ENCODE results near the gene ABHD11.

The ABHD11 gene

GRCh38 chr7:73700581-73701134, 37.9 kb downstream of the ABHD11 start:
- no peak for DNase-seq

- no peak for DNase-seq
These were observed 38.6 kb downstream of the ABHD11 start for GRCh38 chr7:73700069-73700423.

GRCh38 chr7:73699370-73700068, 39.1 kb downstream of the ABHD11 start:
- no peak for DNase-seq

GRCh38 chr7:73698410-73698809, 40.2 kb downstream of the ABHD11 start:
- DNase-seq = no peak

- DNase-seq = no peak
These were observed 42.2 kb downstream of the ABHD11 start for GRCh38 chr7:73696372-73696771.

GRCh38 chr7:73690646-73691045, 48.0 kb downstream of the ABHD11 start:
- DNase-seq = no peak

- no peak for DNase-seq
These were observed 50.3 kb downstream of the ABHD11 start for GRCh38 chr7:73688288-73688687.
